K562 (cell line): ENCODE measurements around the gene SNX25. TPM values are rescaled to one million over a fixed set of nuclear protein-coding genes. Genes with fewer than 3 reads are reported as not detected.

Experiments used
- ATAC-seq: fragments of 200-7000 bp; cut with Tn5 transposase; 3 replicates; pipeline ENCODE4 v1.9.1; 2020; ENCODE audit warnings: moderate library complexity
- BruUV-seq: library from RNA; stranded (reverse); fragments of 400-500 nt; replicated peaks from 2 replicates; lab custom pipeline; 2021; lab: Mats Ljungman, UMichigan
- CTCF ChIA-PET: fragments of 300-600 bp; formaldehyde crosslinking; extraction: SDS; loops from one replicate; lab custom pipeline; 2021; ENCODE audit warnings: low intra/inter-chr PET ratio; lab: Yijun Ruan, JAX
- POLR2A ChIA-PET: fragments of 300-600, 350-650 bp; sonication (Branson Sonifier 250); formaldehyde crosslinking; extraction: SDS; loops from one replicate; lab custom pipeline; 2021; ENCODE audit warnings: antibody characterized with exemption, inconsistent platforms; lab: Yijun Ruan, JAX
- DNase-seq, 4 experiments: peaks; one replicate each; pipeline versions ENCODE4 v3.0.0 to v3.0.0-alpha.2; 2011 to 2018; ENCODE audit warnings: low spot score in 3 of 4, mixed read lengths in 3 of 4; ENCODE audit errors: extremely low read depth in 1 of 4
- FAIRE-seq: peaks from 2 replicates; lab custom pipeline; 2011; peaks lifted over from hg19 to GRCh38; lab: Jason Lieb, UNC
- H2AFZ ChIP-seq: 2 replicates; pipeline ENCODE4 v1.6.0; 2011; ENCODE audit warnings: low read depth, low read length, control low read depth, inconsistent platforms
- H3K27ac ChIP-seq: fragments of 200-600 bp; 3 replicates; pipeline ENCODE4 v1.8.0; 2011; ENCODE audit warnings: low read depth, mild to moderate bottlenecking, control low read depth, inconsistent platforms, low read length, moderate library complexity, mixed read lengths; ENCODE audit errors: extremely low read depth
- H3K27me3 ChIP-seq, 2 experiments: fragments of 300-600 bp in 1 of 2; 2 replicates in 1 of 2; 3 replicates in 1 of 2; pipeline versions ENCODE4 v1.6.0 to v1.8.0; 2011; ENCODE audit warnings: inconsistent platforms in 2 of 2, low read length in 2 of 2, mild to moderate bottlenecking in 1 of 2, mixed read lengths in 1 of 2, moderate library complexity in 1 of 2; ENCODE audit not compliant: control insufficient read depth in 2 of 2, insufficient read depth in 2 of 2
- H3K36me3 ChIP-seq: fragments of 300-600 bp; 3 replicates; pipeline ENCODE4 v1.8.0; 2011; ENCODE audit warnings: mild to moderate bottlenecking, low read length, inconsistent platforms; ENCODE audit not compliant: control insufficient read depth, insufficient read depth
- H3K4me1 ChIP-seq, 2 experiments: fragments of 200-600 bp in 1 of 2; replicated peaks in 1 of 2; 2 replicates in 1 of 2; 3 replicates in 1 of 2; pipeline versions ENCODE4 v1.5.1 to v1.8.0; 2011; ENCODE audit warnings: inconsistent platforms in 2 of 2, low read length in 2 of 2, mild to moderate bottlenecking in 1 of 2, mixed read lengths in 1 of 2, moderate library complexity in 1 of 2; ENCODE audit not compliant: control insufficient read depth in 2 of 2, insufficient read depth in 2 of 2
- H3K4me2 ChIP-seq: 2 replicates; pipeline ENCODE4 v1.6.1; 2011; ENCODE audit warnings: low read length, control low read depth, inconsistent platforms, mixed read lengths; ENCODE audit not compliant: insufficient read depth
- H3K4me3 ChIP-seq: fragments of 200-600 bp; sonication (generic), shearing (Covaris generic); 2 replicates; pipeline ENCODE4 v1.5.1; 2016; ENCODE audit warnings: control low read depth, inconsistent platforms
- H3K79me2 ChIP-seq: fragments of 200-600 bp; 3 replicates; pipeline ENCODE4 v1.8.0; 2011; ENCODE audit warnings: low read length, inconsistent platforms; ENCODE audit not compliant: control insufficient read depth, insufficient read depth
- H3K9ac ChIP-seq, 2 experiments: 2 replicates each; pipeline versions ENCODE4 v1.6.0 to v1.6.1; 2011; ENCODE audit warnings: low read depth in 2 of 2, low read length in 2 of 2, control low read depth in 1 of 2, inconsistent platforms in 1 of 2, mild to moderate bottlenecking in 1 of 2, mixed read lengths in 1 of 2; ENCODE audit not compliant: insufficient read depth in 1 of 2
- H3K9me1 ChIP-seq: one replicate; pipeline ENCODE4 v1.6.0; 2011; ENCODE audit warnings: inconsistent platforms, mild to moderate bottlenecking, low read length, moderate library complexity; ENCODE audit not compliant: control insufficient read depth, insufficient read depth
- H3K9me3 ChIP-seq: replicated peaks from 2 replicates; pipeline ENCODE4 v1.5.1; 2011; ENCODE audit warnings: low read depth, low read length, inconsistent platforms; ENCODE audit not compliant: control insufficient read depth, insufficient read depth
- H4K20me1 ChIP-seq: replicated peaks from 2 replicates; pipeline ENCODE4 v1.6.1; 2011; ENCODE audit warnings: low read length, inconsistent platforms, mixed read lengths; ENCODE audit not compliant: control insufficient read depth, insufficient read depth
- KAT2B ChIP-seq: IDR thresholded peaks from one replicate; pipeline ENCODE4 v1.6.1; 2012; ENCODE audit warnings: low read depth, mild to moderate bottlenecking, control low read depth, inconsistent platforms, low read length, moderate library complexity
- MTA3 ChIP-seq: fragments of 450-650 bp; formaldehyde crosslinking; IDR thresholded peaks from 2 replicates; pipeline ENCODE4 v1.6.1; 2017; ENCODE audit warnings: mild to moderate bottlenecking, borderline replicate concordance
- SMARCE1 ChIP-seq: fragments of 450-650 bp; IDR thresholded peaks from 2 replicates; pipeline ENCODE4 v1.7.1; 2016; ENCODE audit warnings: mild to moderate bottlenecking
- SREBF2 ChIP-seq: sonication (generic); formaldehyde crosslinking; IDR thresholded peaks from 2 replicates; pipeline ENCODE4 v1.4.0; 2020; ENCODE audit warnings: mild to moderate bottlenecking, missing genetic modification reagents
- ZNF174 ChIP-seq: fragments of 250-450 bp; sonication (Bioruptor Pico); IDR thresholded peaks from 2 replicates; pipeline ENCODE4 v1.4.0; 2020; ENCODE audit warnings: mild to moderate bottlenecking
- ZNF311 ChIP-seq: fragments of 250-450 bp; sonication (Bioruptor Pico); IDR thresholded peaks from 2 replicates; pipeline ENCODE4 v1.4.0; 2020; ENCODE audit warnings: mild to moderate bottlenecking, moderate library complexity
- WGBS: fragments of 100-300 bp; shearing (Covaris generic); methylation state at CpG from one replicate; pipeline ENCODE4 v1.1.6; 2016; ENCODE audit warnings: low coverage, mixed read lengths; ENCODE audit not compliant: insufficient coverage; ENCODE audit errors: missing lambda C conversion rate; 5-methylcytosine and 5-hydroxymethylcytosine counted together
- in situ Hi-C: fragments of 300-500 bp; cut with MboI; formaldehyde crosslinking; loops from 4 replicates; pipeline ENCODE4 v1.15.0; 2018; ENCODE audit warnings: inconsistent platforms, mixed read lengths
- intact Hi-C: fragments of 100-400 bp; cut with micrococcal nuclease; formaldehyde crosslinking; loops from 2 replicates; pipeline ENCODE4 v1.14.2; 2022
- polyA plus RNA-seq, 8 experiments: library from polyadenylated mRNA; depleted of rRNA in 4 of 8; stranded (reverse) in 5 of 8; unstranded in 3 of 8; fragments of >200 nt; fragmentation: Nextera tagmentation in 2 of 8; fragmentation: Illumina TruSeq in 1 of 8; extraction: Ambion mirVana in 2 of 8; extraction: Trizol in 1 of 8; gene quantifications; 2 replicates each; pipeline versions ENCODE4 v1.2.1 to v1.2.3, GENCODE V29; 2011 to 2014; ENCODE audit warnings: inconsistent platforms in 1 of 8, missing spikeins in 1 of 8
- total RNA-seq, 7 experiments: library from RNA; depleted of rRNA in 6 of 7; stranded (reverse); fragments of >200 nt in 6 of 7; fragmentation: Illumina TruSeq in 2 of 7; extraction: Trizol in 2 of 7; gene quantifications; 2 replicates each; pipeline versions ENCODE4 v1.2.1 to v1.2.3, GENCODE V29; 2011 to 2021; ENCODE audit warnings: low replicate concordance in 1 of 7
- TF ChIP-seq, protein P1 (sequence below), 2 experiments: fragments of 450-650 bp; conservative IDR thresholded peaks; 2 replicates each; pipeline ENCODE4 v1.6.1; 2017; ENCODE audit warnings: mild to moderate bottlenecking in 2 of 2, moderate library complexity in 2 of 2

Gene SNX25
- total and polyA plus RNA-seq, 9 of the 15 experiments (the other 6 are each of a cell fraction or from before 2014, with no cell fraction given) = 2.5 to 23.4 (median 13.3) TPM

DNA sequence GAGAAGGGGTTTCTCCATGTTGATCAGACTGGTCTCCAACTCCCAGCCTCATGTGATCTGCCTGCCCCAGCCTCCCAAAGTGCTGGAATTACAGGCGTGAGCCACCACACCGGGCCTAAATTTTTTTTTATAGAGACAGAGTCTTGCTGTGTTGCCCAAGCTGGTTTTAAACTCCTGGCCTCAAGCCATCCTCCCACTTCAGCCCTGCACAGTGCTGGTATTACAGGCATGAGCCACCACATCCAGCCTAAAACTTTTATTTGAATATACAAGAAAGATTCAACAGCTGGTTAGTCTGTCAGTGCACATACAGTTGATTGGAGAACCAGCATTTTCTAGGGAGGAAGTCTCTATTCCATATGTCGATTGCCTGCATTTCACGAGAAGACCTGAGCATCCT lies 95.1 kb downstream of the SNX25 start:
- H3K4me2 ChIP-seq = no peak overlapping the region
- no peaks in the 10 kb centered on the region for H3K79me2 ChIP-seq
- H2AFZ ChIP-seq = no peak overlapping the region
- H3K27ac ChIP-seq = no peak overlapping the region
- in situ Hi-C loops (no loop called here), intact Hi-C loops (loop anchor here (10.0 kb wide), 2 partner anchors 260 to 300 kb away; no protein-coding TSS in a partner anchor)
- ATAC-seq = no peak
- no peak for FAIRE-seq
- no peaks in the 10 kb centered on the region for H3K27me3 ChIP-seq
- H3K9me1 ChIP-seq = no peaks in the 10 kb centered on the region
- CTCF ChIA-PET = interaction anchor here (0.7 kb wide), 1 partner anchor 300 kb away, joined by 4 read pairs; no protein-coding TSS in a partner anchor
- 74% methylated on average over 4 of the region's 4 CpGs for WGBS
- H4K20me1 ChIP-seq = no peaks in the 10 kb centered on the region
- POLR2A ChIA-PET = no interaction called here
- BruUV-seq = no TSS peak
- no peaks in the 10 kb centered on the region for H3K9me3 ChIP-seq
- H3K9ac ChIP-seq = no peak overlapping the region
- no peaks in the 10 kb centered on the region for H3K36me3 ChIP-seq
- H3K4me3 ChIP-seq = no peak overlapping the region
- DNase-seq = no peak
- TF ChIP-seq ZNF311 (CRISPR knock-in tag) (no peak), KAT2B (no peak), MTA3 (no peak), SREBF2 (CRISPR knock-in tag) (no peak), SMARCE1 (no peak), ZNF174 (CRISPR knock-in tag) (no peak)
- TF ChIP-seq, protein P1, sequence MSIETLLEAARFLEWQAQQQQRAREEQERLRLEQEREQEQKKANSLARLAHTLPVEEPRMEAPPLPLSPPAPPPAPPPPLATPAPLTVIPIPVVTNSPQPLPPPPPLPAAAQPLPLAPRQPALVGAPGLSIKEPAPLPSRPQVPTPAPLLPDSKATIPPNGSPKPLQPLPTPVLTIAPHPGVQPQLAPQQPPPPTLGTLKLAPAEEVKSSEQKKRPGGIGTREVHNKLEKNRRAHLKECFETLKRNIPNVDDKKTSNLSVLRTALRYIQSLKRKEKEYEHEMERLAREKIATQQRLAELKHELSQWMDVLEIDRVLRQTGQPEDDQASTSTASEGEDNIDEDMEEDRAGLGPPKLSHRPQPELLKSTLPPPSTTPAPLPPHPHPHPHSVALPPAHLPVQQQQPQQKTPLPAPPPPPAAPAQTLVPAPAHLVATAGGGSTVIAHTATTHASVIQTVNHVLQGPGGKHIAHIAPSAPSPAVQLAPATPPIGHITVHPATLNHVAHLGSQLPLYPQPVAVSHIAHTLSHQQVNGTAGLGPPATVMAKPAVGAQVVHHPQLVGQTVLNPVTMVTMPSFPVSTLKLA (conservative IDR thresholded peaks at IDR 0.05) = no peak
- no peaks in the 10 kb centered on the region for H3K4me1 ChIP-seq
